GM12878 (cell line): ENCODE data around the gene PCBD2. TPM values are rescaled to one million over a fixed set of nuclear protein-coding genes. Genes with fewer than 3 reads are reported as not detected.

ENCODE experiments used
- ATAC-seq: fragments of 200-7000 bp; cut with Tn5 transposase; 3 replicates; pipeline ENCODE4 v1.9.1; 2020; ENCODE audit warnings: mild to moderate bottlenecking, moderate library complexity
- BruUV-seq: library from RNA; stranded (reverse); fragments of 400-500 nt; replicated peaks from 2 replicates; lab custom pipeline; 2021; lab: Mats Ljungman, UMichigan
- CTCF ChIA-PET: fragments of 300-600 bp; sonication (Branson Sonifier 250); formaldehyde crosslinking; extraction: SDS; loops from one replicate; lab custom pipeline; 2021; ENCODE audit warnings: inconsistent platforms; lab: Yijun Ruan, JAX
- POLR2A ChIA-PET: fragments of 350-600 bp; formaldehyde crosslinking; extraction: SDS; loops from one replicate; lab custom pipeline; 2021; ENCODE audit warnings: inconsistent platforms; lab: Charles Lee
- RAD21 ChIA-PET: fragments of 300-600 bp; sonication (Branson Sonifier 250); formaldehyde crosslinking; loops from one replicate; lab custom pipeline; 2023; ENCODE audit warnings: antibody characterized with exemption; ENCODE audit not compliant: unreplicated experiment; lab: Charles Lee
- SMC1A ChIA-PET: fragments of 300-600 bp; sonication (Branson Sonifier 250); formaldehyde crosslinking; loops from one replicate; lab custom pipeline; 2023; ENCODE audit not compliant: unreplicated experiment, uncharacterized antibody; lab: Charles Lee
- DNase-seq: peaks from one replicate; pipeline ENCODE4 v3.0.0-alpha.2; 2011; ENCODE audit warnings: low read depth, low spot score
- FAIRE-seq: peaks from 3 replicates; lab custom pipeline; 2011; peaks lifted over from hg19 to GRCh38; lab: Jason Lieb, UNC
- H2AFZ ChIP-seq: 2 replicates; pipeline ENCODE4 v1.6.0; 2011; ENCODE audit warnings: low read depth, low read length, control low read depth; ENCODE audit not compliant: control insufficient read depth
- H3K27ac ChIP-seq: 2 replicates; pipeline ENCODE4 v1.5.1; 2011; ENCODE audit warnings: control low read depth; ENCODE audit not compliant: control insufficient read depth, insufficient read depth
- H3K27me3 ChIP-seq, 2 experiments: replicated peaks in 1 of 2; 2 replicates each; pipeline versions ENCODE4 v1.6.0 to v1.6.1; 2011; ENCODE audit warnings: low read length in 1 of 2; ENCODE audit not compliant: control insufficient read depth in 2 of 2, insufficient read depth in 2 of 2
- H3K36me3 ChIP-seq, 2 experiments: 2 replicates each; pipeline ENCODE4 v1.5.1; 2011; ENCODE audit warnings: low read length in 1 of 2; ENCODE audit not compliant: control insufficient read depth in 2 of 2, insufficient read depth in 2 of 2
- H3K4me1 ChIP-seq: 2 replicates; pipeline ENCODE4 v1.6.1; 2011; ENCODE audit warnings: mild to moderate bottlenecking, low read length, moderate library complexity, mixed read lengths; ENCODE audit not compliant: control insufficient read depth, insufficient read depth
- H3K4me2 ChIP-seq: 2 replicates; pipeline ENCODE4 v1.6.0; 2011; ENCODE audit warnings: control low read depth; ENCODE audit not compliant: control insufficient read depth, insufficient read depth
- H3K4me3 ChIP-seq: fragments of 200-600 bp; sonication (generic); 2 replicates; pipeline ENCODE4 v1.5.1; 2016
- H3K79me2 ChIP-seq: 2 replicates; pipeline ENCODE4 v1.6.0; 2011; ENCODE audit warnings: low read length; ENCODE audit not compliant: control insufficient read depth, insufficient read depth
- H3K9ac ChIP-seq: 2 replicates; pipeline ENCODE4 v1.8.0; 2011; ENCODE audit warnings: low read length, control low read depth, mixed read lengths; ENCODE audit not compliant: control insufficient read depth, insufficient read depth
- H3K9me3 ChIP-seq: replicated peaks from 3 replicates; pipeline ENCODE4 v1.5.1; 2011; ENCODE audit warnings: mild to moderate bottlenecking, low read length; ENCODE audit not compliant: control insufficient read depth, insufficient read depth
- H4K20me1 ChIP-seq: 2 replicates; pipeline ENCODE4 v1.6.0; 2011; ENCODE audit not compliant: control insufficient read depth, insufficient read depth
- ATF7 ChIP-seq: fragments of 450-650 bp; IDR thresholded peaks from 2 replicates; pipeline ENCODE4 v1.6.1; 2016; ENCODE audit warnings: low read depth, mild to moderate bottlenecking
- E4F1 ChIP-seq: fragments of 450-650 bp; IDR thresholded peaks from 2 replicates; pipeline ENCODE4 v1.6.1; 2018; ENCODE audit warnings: borderline replicate concordance, mild to moderate bottlenecking; ENCODE audit not compliant: partially characterized antibody
- FOXM1 ChIP-seq: IDR thresholded peaks from 2 replicates; pipeline ENCODE4 v1.6.1; 2012; ENCODE audit warnings: low read depth, mild to moderate bottlenecking, inconsistent platforms, low read length, moderate library complexity
- IRF4 ChIP-seq: IDR thresholded peaks from 2 replicates; pipeline ENCODE4 v1.6.1; 2011; ENCODE audit warnings: low read depth, low read length
- JUND ChIP-seq: IDR thresholded peaks from 2 replicates; pipeline ENCODE4 v1.6.1; 2012; ENCODE audit warnings: low read depth, mild to moderate bottlenecking, low read length, improper control_type of control experiment, moderate library complexity
- RAD21 ChIP-seq: IDR thresholded peaks from 2 replicates; pipeline ENCODE4 v1.6.1; 2011; ENCODE audit warnings: mild to moderate bottlenecking, low read depth, low read length, moderate library complexity; ENCODE audit not compliant: insufficient read depth
- TAF1 ChIP-seq: IDR thresholded peaks from 2 replicates; pipeline ENCODE4 v1.6.1; 2011; ENCODE audit warnings: mild to moderate bottlenecking, low read depth, low read length, borderline replicate concordance
- TCF7 ChIP-seq: IDR thresholded peaks from 2 replicates; pipeline ENCODE4 v1.6.1; 2014; ENCODE audit warnings: antibody characterized with exemption, borderline replicate concordance
- ZBTB40 ChIP-seq: fragments of 450-650 bp; IDR thresholded peaks from 2 replicates; pipeline ENCODE4 v1.6.1; 2016; ENCODE audit warnings: mild to moderate bottlenecking, moderate library complexity, borderline replicate concordance
- ZNF24 ChIP-seq: fragments of 450-650 bp; IDR thresholded peaks from 2 replicates; pipeline ENCODE4 v1.6.1; 2017; ENCODE audit warnings: antibody characterized with exemption, mild to moderate bottlenecking
- WGBS: methylation state at CpG from one replicate; pipeline ENCODE4 v1.1.6; 2016; ENCODE audit warnings: low lambda C conversion rate; ENCODE audit not compliant: insufficient replicate concordance, insufficient coverage; ENCODE audit errors: missing lambda C conversion rate; 5-methylcytosine and 5-hydroxymethylcytosine counted together
- in situ Hi-C: fragments of 300-500 bp; cut with MboI; formaldehyde crosslinking; loops from 9 replicates; pipeline ENCODE4 v1.14.3; 2018; ENCODE audit warnings: mixed read lengths
- intact Hi-C: fragments of 100-400 bp; cut with micrococcal nuclease; formaldehyde crosslinking; loops from one replicate; pipeline ENCODE4 v1.14.2; 2022; ENCODE audit not compliant: unreplicated experiment
- polyA plus RNA-seq, 11 experiments: library from polyadenylated mRNA; depleted of rRNA in 4 of 11; unstranded in 6 of 11; stranded (reverse) in 5 of 11; fragments of >200 nt; fragmentation: Nextera tagmentation in 4 of 11; fragmentation: Illumina TruSeq in 1 of 11; extraction: Ambion mirVana in 4 of 11; extraction: Trizol in 1 of 11; gene quantifications; 1 replicate in 1 of 11; 2 replicates in 10 of 11; pipeline versions ENCODE4 v1.2.1 to v1.2.3, GENCODE V29; 2011 to 2016; ENCODE audit warnings: inconsistent platforms in 2 of 11, missing spikeins in 2 of 11, low read depth in 1 of 11
- total RNA-seq, 4 experiments: library from RNA; depleted of rRNA in 3 of 4; stranded (reverse); fragments of >200 nt in 3 of 4; fragmentation: Illumina TruSeq in 1 of 4; extraction: Trizol in 1 of 4; gene quantifications; 2 replicates each; pipeline versions ENCODE4 v1.2.1 to v1.2.3, GENCODE V29; 2013 to 2021

Gene PCBD2
- total and polyA plus RNA-seq, 10 of the 15 experiments (the other 5 are each of a cell fraction or from before 2014, with no cell fraction given), result 5.4 to 13.6 (median 6.7) TPM

GRCh38 chr5:135007305-135007704 is 102.4 kb downstream of the PCBD2 start:
- ChIA-PET SMC1A (no interaction called here), POLR2A (no interaction called here), RAD21 (no interaction called here), CTCF (no interaction called here)
- Histone ChIP-seq H3K27ac (no peak overlapping the region), H3K36me3 (no peaks in the 10 kb centered on the region), H3K4me3 (no peak overlapping the region), H4K20me1 (no peaks in the 10 kb centered on the region), H2AFZ (no peak overlapping the region), H3K9me3 (no peaks in the 10 kb centered on the region), H3K79me2 (no peaks in the 10 kb centered on the region), H3K4me1 (no peaks in the 10 kb centered on the region), H3K4me2 (no peak overlapping the region), H3K9ac (no peak overlapping the region), H3K27me3 (no peaks in the 10 kb centered on the region)
- ATAC-seq (no peak), FAIRE-seq (no peak), DNase-seq (no peak)
- no peak for TF ChIP-seq ZNF24
- no TSS peak for BruUV-seq
- in situ Hi-C loops (no loop called here), intact Hi-C loops (no loop called here)
- WGBS, result 61% methylated on average over 9 of the region's 9 CpGs

GRCh38 chr5:135007749-135008363 is 102.9 kb downstream of the PCBD2 start:
- ATAC-seq (no peak), FAIRE-seq (no peak), DNase-seq (no peak)
- H2AFZ ChIP-seq, result no peak overlapping the region
- H3K9me3 ChIP-seq, result no peaks in the 10 kb centered on the region
- ChIA-PET RAD21 (no interaction called here), CTCF (no interaction called here), POLR2A (no interaction called here), SMC1A (no interaction called here)
- H4K20me1 ChIP-seq, result no peaks in the 10 kb centered on the region
- no peaks in the 10 kb centered on the region for H3K27me3 ChIP-seq
- no peak overlapping the region for H3K4me2 ChIP-seq
- H3K79me2 ChIP-seq, result no peaks in the 10 kb centered on the region
- H3K4me3 ChIP-seq, result no peak overlapping the region
- H3K27ac ChIP-seq, result no peak overlapping the region
- BruUV-seq, result no TSS peak
- no peaks in the 10 kb centered on the region for H3K36me3 ChIP-seq
- no peak overlapping the region for H3K9ac ChIP-seq
- intact Hi-C loops (no loop called here), in situ Hi-C loops (no loop called here)
- 47% methylated on average over 11 of the region's 11 CpGs for WGBS
- H3K4me1 ChIP-seq, result no peaks in the 10 kb centered on the region
- TF ChIP-seq TAF1, result no peak
- no peak for TF ChIP-seq JUND
- TF ChIP-seq ATF7, result no peak
- TF ChIP-seq E4F1, result no peak
- TF ChIP-seq RAD21, result no peak
- TF ChIP-seq TCF7, result no peak
- no peak for TF ChIP-seq ZBTB40
- TF ChIP-seq IRF4, result no peak
- TF ChIP-seq FOXM1, result no peak
